Nucleus accumbens (tissue), 56 donors: ENCODE results near the gene STAMBP.
A peak's percentile ranks its signal among the peaks of the same experiment; 100 is the strongest.

Experiments
- DNase-seq, 56 donors: peaks; one replicate each; lab custom pipeline; 2025; lab: John Stamatoyannopoulos, UW

STAMBP gene

GRCh38 chr2:73836141-73836943, 7.6 kb downstream of the STAMBP start:
- DNase-seq: no peak

- DNase-seq: no peak
Measured at GRCh38 chr2:73837847-73838585, 9.3 kb downstream of the STAMBP start.

GRCh38 chr2:73838889-73839534, 10.3 kb downstream of the STAMBP start:
- no peak for DNase-seq

- DNase-seq: no peak
Measured at GRCh38 chr2:73839653-73840411, 11.1 kb downstream of the STAMBP start.

- DNase-seq: no peak
Measured at GRCh38 chr2:73841912-73842738, 13.4 kb downstream of the STAMBP start.

- DNase-seq: no peak
Measured at GRCh38 chr2:73842739-73843019, 13.9 kb downstream of the STAMBP start.

- DNase-seq: no peak
Measured at GRCh38 chr2:73844087-73844486, 15.3 kb downstream of the STAMBP start.

GRCh38 chr2:73850009-73850408, 21.2 kb downstream of the STAMBP start:
- no peak for DNase-seq

GRCh38 chr2:73851274-73851673, 22.5 kb downstream of the STAMBP start:
- no peak for DNase-seq

- peak in 1 of 56 donors; percentile 13 for DNase-seq
Measured at GRCh38 chr2:73852020-73852419, 23.3 kb downstream of the STAMBP start.

GRCh38 chr2:73855526-73855925, 26.8 kb downstream of the STAMBP start:
- DNase-seq: no peak

GRCh38 chr2:73856214-73856613, 27.5 kb downstream of the STAMBP start:
- DNase-seq: no peak

- DNase-seq: peak in 1 of 56 donors; percentile 2
Measured at GRCh38 chr2:73859721-73860586, 31.2 kb downstream of the STAMBP start.

GRCh38 chr2:73862987-73863386, 34.2 kb downstream of the STAMBP start:
- no peak for DNase-seq

GRCh38 chr2:73868204-73868978, 39.6 kb downstream of the STAMBP start:
- no peak for DNase-seq

GRCh38 chr2:73870084-73870483, 41.3 kb downstream of the STAMBP start:
- peak in 6 of 56 donors; percentile 1 to 54 (median 10) for DNase-seq

- DNase-seq: no peak
Measured at GRCh38 chr2:73877071-73877802, 48.5 kb downstream of the STAMBP start.
